Adipocyte (in vitro differentiated cells): ENCODE data around the gene USP9Y.

Experiments
- DNase-seq: peaks from one replicate; pipeline ENCODE4 v3.0.0-alpha.2; 2015; ENCODE audit warnings: low read depth
- H3K27me3 ChIP-seq: replicated peaks from 2 replicates; pipeline ENCODE4 v1.7.0; 2013; ENCODE audit warnings: mild to moderate bottlenecking, low read length, moderate library complexity; ENCODE audit not compliant: control insufficient read depth, insufficient read depth
- H3K36me3 ChIP-seq: 2 replicates; pipeline ENCODE4 v1.7.0; 2013; ENCODE audit warnings: low read length, mild to moderate bottlenecking, moderate library complexity; ENCODE audit not compliant: control insufficient read depth, insufficient read depth, severe bottlenecking
- H3K4me1 ChIP-seq: 2 replicates; pipeline ENCODE4 v1.7.0; 2013; ENCODE audit warnings: mild to moderate bottlenecking, low read length, moderate library complexity; ENCODE audit not compliant: control insufficient read depth, insufficient read depth
- H3K4me3 ChIP-seq: 2 replicates; pipeline ENCODE4 v1.7.0; 2013; ENCODE audit warnings: mild to moderate bottlenecking, low read length, moderate library complexity
- H3K9ac ChIP-seq: 2 replicates; pipeline ENCODE4 v1.7.0; 2013; ENCODE audit warnings: mild to moderate bottlenecking, low read length, moderate library complexity
- H3K9me3 ChIP-seq: 2 replicates; pipeline ENCODE4 v1.7.0; 2013; ENCODE audit warnings: mild to moderate bottlenecking, low read length, moderate library complexity; ENCODE audit not compliant: control insufficient read depth

The USP9Y gene

GRCh38 chrY:12715376-12715775 lies 14.3 kb downstream of the USP9Y start:
- Histone ChIP-seq H3K27me3 (no peaks in the 10 kb centered on the region), H3K9ac (no peak overlapping the region), H3K36me3 (no peaks in the 10 kb centered on the region), H3K4me3 (no peak overlapping the region), H3K9me3 (no peaks in the 10 kb centered on the region), H3K4me1 (no peaks in the 10 kb centered on the region)
- DNase-seq = no peak

GRCh38 chrY:12729746-12730145 lies 28.7 kb downstream of the USP9Y start:
- Histone ChIP-seq H3K36me3 (no peaks in the 10 kb centered on the region), H3K4me3 (no peak overlapping the region), H3K9me3 (no peaks in the 10 kb centered on the region), H3K27me3 (no peaks in the 10 kb centered on the region), H3K9ac (no peak overlapping the region), H3K4me1 (no peaks in the 10 kb centered on the region)
- no peak for DNase-seq

- Histone ChIP-seq H3K27me3 (no peaks in the 10 kb centered on the region), H3K4me3 (no peak overlapping the region), H3K4me1 (no peaks in the 10 kb centered on the region), H3K9ac (no peak overlapping the region), H3K36me3 (no peaks in the 10 kb centered on the region), H3K9me3 (no peaks in the 10 kb centered on the region)
- DNase-seq = no peak
Measured at GRCh38 chrY:12733625-12734024, 32.6 kb downstream of the USP9Y start.

GRCh38 chrY:12734051-12734450 lies 33.0 kb downstream of the USP9Y start:
- H3K4me1 ChIP-seq = no peaks in the 10 kb centered on the region
- H3K9ac ChIP-seq = no peak overlapping the region
- DNase-seq = no peak
- H3K4me3 ChIP-seq = no peak overlapping the region
- no peaks in the 10 kb centered on the region for H3K36me3 ChIP-seq
- no peaks in the 10 kb centered on the region for H3K9me3 ChIP-seq
- no peaks in the 10 kb centered on the region for H3K27me3 ChIP-seq

- H3K4me3 ChIP-seq = no peak overlapping the region
- DNase-seq = no peak
- no peak overlapping the region for H3K9ac ChIP-seq
- no peaks in the 10 kb centered on the region for H3K27me3 ChIP-seq
- no peaks in the 10 kb centered on the region for H3K9me3 ChIP-seq
- no peaks in the 10 kb centered on the region for H3K36me3 ChIP-seq
- H3K4me1 ChIP-seq = no peaks in the 10 kb centered on the region
Measured at GRCh38 chrY:12741414-12741813, 40.4 kb downstream of the USP9Y start.

- H3K4me3 ChIP-seq = no peak overlapping the region
- no peaks in the 10 kb centered on the region for H3K36me3 ChIP-seq
- no peaks in the 10 kb centered on the region for H3K4me1 ChIP-seq
- DNase-seq = no peak
- H3K9me3 ChIP-seq = no peaks in the 10 kb centered on the region
- no peaks in the 10 kb centered on the region for H3K27me3 ChIP-seq
- H3K9ac ChIP-seq = no peak overlapping the region
Measured at GRCh38 chrY:12742725-12743124, 41.7 kb downstream of the USP9Y start.

GRCh38 chrY:12744091-12744490 lies 43.1 kb downstream of the USP9Y start:
- Histone ChIP-seq H3K27me3 (no peaks in the 10 kb centered on the region), H3K9ac (no peak overlapping the region)

GRCh38 chrY:12749293-12749692 lies 48.3 kb downstream of the USP9Y start:
- H3K9me3 ChIP-seq = no peaks in the 10 kb centered on the region
- no peak overlapping the region for H3K4me3 ChIP-seq
- no peak for DNase-seq
- H3K9ac ChIP-seq = no peak overlapping the region
- no peaks in the 10 kb centered on the region for H3K36me3 ChIP-seq
- no peaks in the 10 kb centered on the region for H3K27me3 ChIP-seq
- no peaks in the 10 kb centered on the region for H3K4me1 ChIP-seq

More at GRCh38 chrY:12744091-12744490, 43.1 kb downstream of the USP9Y start:
- no peaks in the 10 kb centered on the region for H3K9me3 ChIP-seq
- H3K36me3 ChIP-seq = no peaks in the 10 kb centered on the region
- H3K4me1 ChIP-seq = no peaks in the 10 kb centered on the region
- no peak overlapping the region for H3K4me3 ChIP-seq
- DNase-seq = no peak

GRCh38 chrY:12752856-12753255 lies 51.8 kb downstream of the USP9Y start:
- Histone ChIP-seq H3K9ac (no peak overlapping the region), H3K36me3 (no peaks in the 10 kb centered on the region), H3K4me3 (no peak overlapping the region), H3K27me3 (no peaks in the 10 kb centered on the region), H3K4me1 (no peaks in the 10 kb centered on the region), H3K9me3 (no peaks in the 10 kb centered on the region)
- no peak for DNase-seq

- Histone ChIP-seq H3K36me3 (no peaks in the 10 kb centered on the region), H3K9me3 (no peaks in the 10 kb centered on the region), H3K9ac (no peak overlapping the region), H3K4me3 (no peak overlapping the region), H3K4me1 (no peaks in the 10 kb centered on the region), H3K27me3 (no peaks in the 10 kb centered on the region)
- no peak for DNase-seq
Measured at GRCh38 chrY:12756021-12756420, 55.0 kb downstream of the USP9Y start.

- H3K9me3 ChIP-seq = no peaks in the 10 kb centered on the region
- no peak overlapping the region for H3K9ac ChIP-seq
- no peak for DNase-seq
- no peaks in the 10 kb centered on the region for H3K36me3 ChIP-seq
- no peaks in the 10 kb centered on the region for H3K4me1 ChIP-seq
- H3K4me3 ChIP-seq = no peak overlapping the region
- H3K27me3 ChIP-seq = no peaks in the 10 kb centered on the region
Measured at GRCh38 chrY:12765976-12766375, 64.9 kb downstream of the USP9Y start.

- H3K9ac ChIP-seq = no peak overlapping the region
- H3K4me3 ChIP-seq = no peak overlapping the region
- H3K27me3 ChIP-seq = no peaks in the 10 kb centered on the region
- H3K9me3 ChIP-seq = no peaks in the 10 kb centered on the region
- H3K36me3 ChIP-seq = no peaks in the 10 kb centered on the region
- no peak for DNase-seq
- H3K4me1 ChIP-seq = no peaks in the 10 kb centered on the region
Measured at GRCh38 chrY:12784521-12784920, 83.5 kb downstream of the USP9Y start.
